GM18951 (cell line): ENCODE results near the gene DDOST.
"Not testable (repeated sequence)": the region's sequence is repeated elsewhere in the genome, so short reads cannot be mapped to it uniquely, and the experiment has no call there.

ENCODE experiments used
- POLR2A ChIP-seq: IDR thresholded peaks from 4 replicates; pipeline ENCODE4 v1.6.1; 2011; ENCODE audit warnings: mild to moderate bottlenecking; ENCODE audit not compliant: insufficient read length, insufficient read depth; ENCODE audit errors: extremely low read depth
- in situ Hi-C: fragments of 300-500 bp; cut with MboI; formaldehyde crosslinking; loops from one replicate; pipeline ENCODE4 v1.12.0; 2022; ENCODE audit warnings: low sequenced_read_pairs, mixed read lengths, inconsistent platforms; ENCODE audit not compliant: unreplicated experiment

The DDOST gene

GRCh38 chr1:20618550-20618949 lies 42.6 kb downstream of the DDOST start:
- TF ChIP-seq POLR2A = no peak
- in situ Hi-C loops = no loop called here

- in situ Hi-C loops = no loop called here
- TF ChIP-seq POLR2A = no peak
Measured at GRCh38 chr1:20616847-20617487, 44.2 kb downstream of the DDOST start.

GRCh38 chr1:20615946-20616846 lies 45.0 kb downstream of the DDOST start:
- in situ Hi-C loops = no loop called here
- no peak for TF ChIP-seq POLR2A

GRCh38 chr1:20614131-20614579 lies 47.0 kb downstream of the DDOST start:
- TF ChIP-seq POLR2A = no peak
- in situ Hi-C loops = no loop called here

GRCh38 chr1:20612221-20612746 lies 48.9 kb downstream of the DDOST start:
- in situ Hi-C loops = no loop called here
- TF ChIP-seq POLR2A = no peak

- in situ Hi-C loops = no loop called here
Measured at GRCh38 chr1:20611652-20612051, 49.5 kb downstream of the DDOST start.

GRCh38 chr1:20610970-20611369 lies 50.2 kb downstream of the DDOST start:
- in situ Hi-C loops = no loop called here
- no peak for TF ChIP-seq POLR2A

More at GRCh38 chr1:20611652-20612051, 49.5 kb downstream of the DDOST start:
- no peak for TF ChIP-seq POLR2A

- in situ Hi-C loops = no loop called here
- TF ChIP-seq POLR2A = no peak
Measured at GRCh38 chr1:20609541-20609940, 51.6 kb downstream of the DDOST start.

- in situ Hi-C loops = not testable (repeated sequence)
Measured at GRCh38 chr1:20606801-20607570, 54.2 kb downstream of the DDOST start.

- in situ Hi-C loops = no loop called here
- TF ChIP-seq POLR2A = no peak
Measured at GRCh38 chr1:20604678-20605077, 56.5 kb downstream of the DDOST start.

GRCh38 chr1:20603504-20604464 lies 57.4 kb downstream of the DDOST start:
- TF ChIP-seq POLR2A = no peak
- in situ Hi-C loops = no loop called here

- in situ Hi-C loops = no loop called here
- TF ChIP-seq POLR2A = no peak
Measured at GRCh38 chr1:20602851-20603450, 58.2 kb downstream of the DDOST start.
